ENCODE results near the gene NKX6-1. TPM values are rescaled to one million over a fixed set of nuclear protein-coding genes. Genes with fewer than 3 reads are reported as not detected.

The NKX6-1 gene
- total RNA-seq, 4 donors from 2014 or later = 0.66 to 10.5 (median 2.0) TPM

GRCh38 chr4:84494531-84494930 lies 4.6 kb downstream of the NKX6-1 start:
- intact Hi-C loops (cut with DNase I) = no loop called here
- DNase-seq = no peak
- TF ChIP-seq POLR2A (IDR thresholded peaks at IDR 0.05) = no peak
- no peak for TF ChIP-seq CTCF (IDR thresholded peaks at IDR 0.05)
- Histone ChIP-seq H3K4me3 (peak overlapping the region in 3 of 4 donors; percentile 57 to 71 (median 63)), H3K9me3 (no peaks in the 10 kb centered on the region), H3K36me3 (no peaks in the 10 kb centered on the region), H3K27me3 (peaks cover 0 to 100% (median 24%) of the 10 kb centered on the region in 4 donors), H3K4me1 (peaks cover 10 to 51% (median 25%) of the 10 kb centered on the region in 3 donors), H3K27ac (peak overlapping the region; percentile 1 to 92 (median 74))
- WGBS, 2 donors = 63 to 73% methylated on average over 2 of the region's 2 CpGs

GRCh38 chr4:84494076-84494475 lies 5.0 kb downstream of the NKX6-1 start:
- no peak for DNase-seq
- Histone ChIP-seq H3K27me3 (peaks cover 0 to 100% (median 24%) of the 10 kb centered on the region in 4 donors), H3K4me1 (peaks cover 9 to 46% (median 21%) of the 10 kb centered on the region in 3 donors), H3K4me3 (peak overlapping the region in 3 of 4 donors; percentile 57 to 71 (median 63)), H3K27ac (peak overlapping the region; percentile 1 to 92 (median 84)), H3K36me3 (no peaks in the 10 kb centered on the region), H3K9me3 (no peaks in the 10 kb centered on the region)
- WGBS, 2 donors = 16 to 43% methylated on average over 2 of the region's 2 CpGs
- TF ChIP-seq CTCF (IDR thresholded peaks at IDR 0.05) = no peak
- TF ChIP-seq POLR2A (IDR thresholded peaks at IDR 0.05) = no peak
- intact Hi-C loops (cut with DNase I) = no loop called here

GRCh38 chr4:84493092-84493850 lies 5.8 kb downstream of the NKX6-1 start:
- WGBS, 2 donors = 17 to 19% methylated on average over 44 to 47 of the region's 62 CpGs
- peak overlapping the region; percentile 1 to 71 (median 50) for H3K4me3 ChIP-seq
- peaks cover 3 to 38% (median 20%) of the 10 kb centered on the region in 3 donors for H3K4me1 ChIP-seq
- no peaks in the 10 kb centered on the region for H3K36me3 ChIP-seq
- H3K9me3 ChIP-seq = no peaks in the 10 kb centered on the region
- H3K27me3 ChIP-seq = peaks cover 0 to 100% (median 24%) of the 10 kb centered on the region in 4 donors
- DNase-seq = no peak
- no peak for TF ChIP-seq CTCF (IDR thresholded peaks at IDR 0.05)
- no peak for TF ChIP-seq POLR2A (IDR thresholded peaks at IDR 0.05)
- peak overlapping the region; percentile 28 to 92 (median 84) for H3K27ac ChIP-seq
- intact Hi-C loops (cut with DNase I) = no loop called here

- peaks cover 0 to 98% (median 19%) of the 10 kb centered on the region in 4 donors for H3K27me3 ChIP-seq
- TF ChIP-seq CTCF (IDR thresholded peaks at IDR 0.05) (no peak), POLR2A (IDR thresholded peaks at IDR 0.05) (no peak)
- peak overlapping the region; percentile 28 to 92 (median 84) for H3K27ac ChIP-seq
- peaks cover 3 to 33% (median 15%) of the 10 kb centered on the region in 3 donors for H3K4me1 ChIP-seq
- peak overlapping the region; percentile 1 to 71 (median 50) for H3K4me3 ChIP-seq
- intact Hi-C loops (cut with DNase I) = no loop called here
- WGBS, 2 donors = 21 to 49% methylated on average over 5 to 10 of the region's 28 CpGs
- H3K9me3 ChIP-seq = no peaks in the 10 kb centered on the region
- DNase-seq = no peak
- H3K36me3 ChIP-seq = no peaks in the 10 kb centered on the region
These were observed 6.4 kb downstream of the NKX6-1 start for GRCh38 chr4:84492737-84493091.

GRCh38 chr4:84492290-84492689 lies 6.8 kb downstream of the NKX6-1 start:
- no peak for DNase-seq
- Histone ChIP-seq H3K4me1 (peaks cover 3 to 29% (median 11%) of the 10 kb centered on the region in 3 donors), H3K27me3 (peaks cover 0 to 97% (median 16%) of the 10 kb centered on the region in 4 donors), H3K36me3 (no peaks in the 10 kb centered on the region), H3K9me3 (no peaks in the 10 kb centered on the region), H3K27ac (peak overlapping the region; percentile 18 to 92 (median 84)), H3K4me3 (peak overlapping the region in 3 of 4 donors; percentile 44 to 71 (median 57))
- no peak for TF ChIP-seq POLR2A (IDR thresholded peaks at IDR 0.05)
- no peak for TF ChIP-seq CTCF (IDR thresholded peaks at IDR 0.05)
- intact Hi-C loops (cut with DNase I) = no loop called here
- 25 to 27% methylated on average over 12 of the region's 12 CpGs for WGBS, 2 donors

All from esophagus squamous epithelium (tissue), 5 donors.